Neural cell (in vitro differentiated cells): Measurements from ENCODE around the gene NHEJ1.

Source experiments
- CTCF ChIP-seq: fragments of 450-650 bp; IDR thresholded peaks from 2 replicates; pipeline ENCODE4 v1.5.1; 2014; ENCODE audit warnings: antibody characterized with exemption, mild to moderate bottlenecking, moderate library complexity; ENCODE audit not compliant: poor library complexity, severe bottlenecking
- EP300 ChIP-seq: fragments of 450-650 bp; conservative IDR thresholded peaks from 2 replicates; pipeline ENCODE4 v1.6.1; 2014; ENCODE audit warnings: antibody characterized with exemption, mild to moderate bottlenecking, moderate library complexity; ENCODE audit not compliant: poor library complexity, severe bottlenecking
- EZH2 ChIP-seq: fragments of 200-600, 300-800 bp; shearing (Covaris generic), sonication (generic); IDR thresholded peaks from 2 replicates; pipeline ENCODE4 v1.6.1; 2014; ENCODE audit warnings: antibody characterized with exemption, low read length, borderline replicate concordance, mild to moderate bottlenecking; ENCODE audit not compliant: insufficient read depth, poor library complexity, severe bottlenecking
- MXI1 ChIP-seq: fragments of 450-650 bp; conservative IDR thresholded peaks from 2 replicates; pipeline ENCODE4 v1.6.1; 2014; ENCODE audit warnings: antibody characterized with exemption, mild to moderate bottlenecking; ENCODE audit not compliant: poor library complexity, severe bottlenecking
- POLR2AphosphoS5 ChIP-seq: IDR thresholded peaks from 2 replicates; pipeline ENCODE4 v1.6.1; 2012
- RAD21 ChIP-seq: fragments of 450-650 bp; conservative IDR thresholded peaks from 2 replicates; pipeline ENCODE4 v1.6.1; 2014; ENCODE audit warnings: antibody characterized with exemption, mild to moderate bottlenecking, moderate library complexity
- REST ChIP-seq: IDR thresholded peaks from 2 replicates; pipeline ENCODE4 v1.6.1; 2012; ENCODE audit warnings: borderline replicate concordance
- SMC3 ChIP-seq: fragments of 450-650 bp; conservative IDR thresholded peaks from 2 replicates; pipeline ENCODE4 v1.6.1; 2014; ENCODE audit warnings: antibody characterized with exemption, mild to moderate bottlenecking, moderate library complexity; ENCODE audit not compliant: poor library complexity
- TAF1 ChIP-seq: IDR thresholded peaks from 2 replicates; pipeline ENCODE4 v1.6.1; 2012; ENCODE audit warnings: low read depth

- no peak for TF ChIP-seq EP300
- no peak for TF ChIP-seq CTCF
- TF ChIP-seq MXI1, result no peak
- no peak for TF ChIP-seq REST
- no peak for TF ChIP-seq TAF1
- TF ChIP-seq RAD21, result no peak
- TF ChIP-seq EZH2, result no peak
- TF ChIP-seq SMC3, result no peak
- TF ChIP-seq POLR2AphosphoS5, result no peak
These were observed 87.0 kb downstream of the NHEJ1 start for GRCh38 chr2:219073413-219074129.
